Measurements from ENCODE around the gene KISS1. TPM values are rescaled to one million over a fixed set of nuclear protein-coding genes. Genes with fewer than 3 reads are reported as not detected.

Gene KISS1
- total and polyA plus RNA-seq, 2 donors from 2014 or later, result 0.50 to 25.2 TPM

DNA sequence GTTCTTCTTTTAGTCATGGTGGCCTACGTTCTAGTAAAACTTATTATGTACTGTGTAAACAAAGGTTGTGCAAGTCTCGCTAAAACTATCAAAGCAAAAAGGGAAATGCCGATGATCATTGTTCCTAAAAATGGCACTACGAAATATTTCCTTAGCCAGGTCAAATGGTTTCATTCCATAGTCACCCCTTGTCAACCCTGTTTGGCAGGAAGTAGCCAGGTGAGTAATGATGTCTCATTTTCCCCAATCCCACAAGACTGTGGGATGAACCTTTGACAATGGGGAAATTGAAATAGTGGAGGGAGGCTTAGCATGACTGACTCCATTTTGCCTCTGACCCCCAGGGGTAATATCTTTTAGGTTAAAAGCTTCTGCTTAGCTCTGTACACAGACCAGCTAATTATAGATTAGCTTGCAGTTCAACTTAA is 24.5 kb downstream of the KISS1 start:
- TF ChIP-seq, protein P1, sequence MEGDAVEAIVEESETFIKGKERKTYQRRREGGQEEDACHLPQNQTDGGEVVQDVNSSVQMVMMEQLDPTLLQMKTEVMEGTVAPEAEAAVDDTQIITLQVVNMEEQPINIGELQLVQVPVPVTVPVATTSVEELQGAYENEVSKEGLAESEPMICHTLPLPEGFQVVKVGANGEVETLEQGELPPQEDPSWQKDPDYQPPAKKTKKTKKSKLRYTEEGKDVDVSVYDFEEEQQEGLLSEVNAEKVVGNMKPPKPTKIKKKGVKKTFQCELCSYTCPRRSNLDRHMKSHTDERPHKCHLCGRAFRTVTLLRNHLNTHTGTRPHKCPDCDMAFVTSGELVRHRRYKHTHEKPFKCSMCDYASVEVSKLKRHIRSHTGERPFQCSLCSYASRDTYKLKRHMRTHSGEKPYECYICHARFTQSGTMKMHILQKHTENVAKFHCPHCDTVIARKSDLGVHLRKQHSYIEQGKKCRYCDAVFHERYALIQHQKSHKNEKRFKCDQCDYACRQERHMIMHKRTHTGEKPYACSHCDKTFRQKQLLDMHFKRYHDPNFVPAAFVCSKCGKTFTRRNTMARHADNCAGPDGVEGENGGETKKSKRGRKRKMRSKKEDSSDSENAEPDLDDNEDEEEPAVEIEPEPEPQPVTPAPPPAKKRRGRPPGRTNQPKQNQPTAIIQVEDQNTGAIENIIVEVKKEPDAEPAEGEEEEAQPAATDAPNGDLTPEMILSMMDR (IDR thresholded peaks at IDR 0.05; ENCODE audit: borderline replicate concordance, extremely low read depth, insufficient read depth), result no peak
- FAIRE-seq (no peak), DNase-seq (no peak)
- Histone ChIP-seq H3K27ac (ENCODE audit: low read depth in 2 of 2, low read length in 2 of 2) (no peak overlapping the region), H3K9ac (ENCODE audit: low read length in 3 of 3) (no peak overlapping the region), H3K27me3 (ENCODE audit: control insufficient read depth, insufficient read depth, low read length) (no peaks in the 10 kb centered on the region), H3K9me3 (ENCODE audit: control insufficient read depth in 2 of 3, insufficient read depth in 1 of 3, low read length in 3 of 3) (peaks cover 0 to 10% (median 0%) of the 10 kb centered on the region in 3 donors), H3K4me1 (ENCODE audit: control insufficient read depth in 2 of 3, insufficient read depth in 2 of 3, low read depth in 1 of 3, low read length in 3 of 3) (no peaks in the 10 kb centered on the region), H3K36me3 (ENCODE audit: control insufficient read depth in 2 of 3, insufficient read depth in 3 of 3, low read length in 3 of 3) (no peaks in the 10 kb centered on the region), H3K4me3 (ENCODE audit: low read length in 3 of 3) (no peak overlapping the region)
- intact Hi-C loops (cut with DNase I), result no loop called here

DNA sequence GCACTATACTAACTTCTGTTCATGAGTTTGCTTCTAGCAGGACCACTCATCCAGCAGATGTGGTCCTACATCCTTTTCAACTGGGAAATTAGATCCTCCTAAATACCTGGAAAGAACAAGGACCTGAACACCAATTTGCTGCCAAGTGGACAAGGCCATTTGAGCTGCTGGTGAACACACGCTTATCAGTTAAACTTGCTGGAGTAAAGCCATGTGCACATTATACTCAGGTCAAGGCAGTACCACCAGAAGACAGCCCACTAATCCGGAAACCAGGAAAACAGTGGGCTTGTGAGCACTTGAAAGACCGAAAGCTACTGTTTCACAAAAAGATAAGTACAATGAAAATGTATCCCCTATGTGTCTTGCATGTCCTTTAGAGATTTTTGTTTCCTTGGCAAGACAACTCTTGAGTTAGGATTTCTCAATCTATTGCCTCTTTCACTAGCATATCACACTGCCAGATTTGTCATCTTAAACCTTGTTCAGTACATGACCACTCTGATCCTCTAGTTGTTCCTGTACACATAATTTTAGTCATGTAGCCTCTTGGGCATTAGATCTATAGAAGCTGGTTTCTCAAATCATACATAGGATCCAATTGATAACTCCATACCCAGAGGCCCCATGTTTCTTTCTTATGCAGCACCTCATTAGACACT is 25.7 kb downstream of the KISS1 start:
- intact Hi-C loops (cut with DNase I), result no loop called here
- DNase-seq (no peak), FAIRE-seq (no peak)
- Histone ChIP-seq H3K4me1 (ENCODE audit: control insufficient read depth in 2 of 3, insufficient read depth in 2 of 3, low read depth in 1 of 3, low read length in 3 of 3) (no peaks in the 10 kb centered on the region), H3K27ac (ENCODE audit: low read depth in 2 of 2, low read length in 2 of 2) (no peak overlapping the region), H3K4me3 (ENCODE audit: low read length in 3 of 3) (no peak overlapping the region), H3K27me3 (ENCODE audit: control insufficient read depth, insufficient read depth, low read length) (no peaks in the 10 kb centered on the region), H3K36me3 (ENCODE audit: control insufficient read depth in 2 of 3, insufficient read depth in 3 of 3, low read length in 3 of 3) (no peaks in the 10 kb centered on the region), H3K9me3 (ENCODE audit: control insufficient read depth in 2 of 3, insufficient read depth in 1 of 3, low read length in 3 of 3) (peaks cover 0 to 10% (median 0%) of the 10 kb centered on the region in 3 donors), H3K9ac (ENCODE audit: low read length in 3 of 3) (no peak overlapping the region)
- TF ChIP-seq, protein P1 (IDR thresholded peaks at IDR 0.05; ENCODE audit: borderline replicate concordance, extremely low read depth, insufficient read depth), result no peak

DNA sequence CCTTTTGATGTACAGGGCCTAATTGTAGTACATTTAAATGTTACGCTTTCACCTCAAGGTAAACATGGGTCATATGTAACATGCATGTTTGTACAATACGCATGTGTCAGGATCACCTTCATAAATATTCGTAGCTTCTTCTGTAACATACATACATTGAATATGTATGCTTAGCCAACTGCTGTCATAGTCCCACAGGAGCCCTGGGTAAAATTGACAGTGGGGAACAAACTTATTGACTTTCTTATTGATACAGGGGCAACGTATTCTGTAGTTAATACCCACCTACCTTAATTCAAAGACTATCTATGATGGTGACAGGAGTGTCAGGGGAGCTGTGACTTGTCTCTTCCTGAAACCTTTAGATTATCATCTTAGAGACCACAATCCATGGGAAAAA is 26.4 kb downstream of the KISS1 start:
- no peak overlapping the region for H3K9ac ChIP-seq (ENCODE audit: low read length in 3 of 3)
- no peaks in the 10 kb centered on the region for H3K36me3 ChIP-seq (ENCODE audit: control insufficient read depth in 2 of 3, insufficient read depth in 3 of 3, low read length in 3 of 3)
- H3K9me3 ChIP-seq (ENCODE audit: control insufficient read depth in 2 of 3, insufficient read depth in 1 of 3, low read length in 3 of 3), result peaks cover 0 to 10% (median 0%) of the 10 kb centered on the region in 3 donors
- TF ChIP-seq, protein P1 (IDR thresholded peaks at IDR 0.05; ENCODE audit: borderline replicate concordance, extremely low read depth, insufficient read depth), result no peak
- DNase-seq (no peak), FAIRE-seq (no peak)
- H3K4me1 ChIP-seq (ENCODE audit: control insufficient read depth in 2 of 3, insufficient read depth in 2 of 3, low read depth in 1 of 3, low read length in 3 of 3), result no peaks in the 10 kb centered on the region
- no peak overlapping the region for H3K27ac ChIP-seq (ENCODE audit: low read depth in 2 of 2, low read length in 2 of 2)
- intact Hi-C loops (cut with DNase I), result loop anchor here (10.0 kb wide), 1 partner anchor 195 kb away; no protein-coding TSS in a partner anchor
- no peaks in the 10 kb centered on the region for H3K27me3 ChIP-seq (ENCODE audit: control insufficient read depth, insufficient read depth, low read length)
- no peak overlapping the region for H3K4me3 ChIP-seq (ENCODE audit: low read length in 3 of 3)
